Measurements from ENCODE around the gene UBE2E2. TPM values are rescaled to one million over a fixed set of nuclear protein-coding genes. Genes with fewer than 3 reads are reported as not detected.

Gene UBE2E2
- total RNA-seq, 1 experiment from 2014 or later: 12.2 TPM

DNA sequence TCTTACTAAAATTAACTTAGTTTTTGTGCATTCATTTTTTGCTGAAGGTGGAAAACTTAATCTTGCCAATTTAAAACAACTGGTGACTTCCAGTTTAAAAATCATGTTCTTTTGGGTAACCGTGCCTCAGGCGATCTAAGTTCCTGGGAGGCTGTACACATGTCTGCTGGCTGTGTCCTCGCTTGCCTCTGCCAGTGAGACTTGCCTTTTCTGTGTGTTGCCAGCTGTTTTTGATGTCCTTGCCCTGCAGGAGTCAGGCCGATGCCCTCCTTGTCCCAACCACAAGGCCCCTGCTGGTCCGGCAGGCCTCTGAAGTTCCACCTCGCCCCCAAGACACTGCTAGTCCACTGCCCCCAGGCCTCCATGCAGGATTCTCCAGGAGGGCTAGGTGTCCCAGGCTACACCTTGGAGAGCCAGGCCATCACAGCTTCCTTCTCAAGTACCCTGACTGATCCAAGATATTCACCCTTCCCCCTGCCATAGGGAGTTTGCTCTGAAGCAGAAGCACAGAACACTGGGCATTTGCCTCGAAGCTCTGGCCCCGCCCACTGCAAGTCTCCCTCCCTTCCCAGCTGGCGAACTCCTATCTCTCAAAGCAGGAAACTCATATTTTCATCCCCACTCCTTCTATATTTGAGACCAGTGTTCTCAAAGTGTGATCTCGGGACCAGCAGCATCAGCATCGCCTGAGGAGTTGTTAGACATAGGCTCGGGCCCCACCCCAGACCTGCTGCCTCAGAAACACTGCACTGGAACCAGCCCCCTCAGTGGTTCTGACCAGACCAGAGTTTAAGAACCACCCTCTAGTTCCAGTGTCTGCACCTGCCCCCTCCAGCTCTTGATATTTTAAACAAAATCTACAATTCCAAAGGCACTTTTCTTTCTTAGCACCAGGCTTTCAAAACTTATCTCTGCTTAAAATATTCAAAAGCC lies 416.8 kb downstream of the UBE2E2 start:
- no peak for DNase-seq (ENCODE audit: low read depth)

DNA sequence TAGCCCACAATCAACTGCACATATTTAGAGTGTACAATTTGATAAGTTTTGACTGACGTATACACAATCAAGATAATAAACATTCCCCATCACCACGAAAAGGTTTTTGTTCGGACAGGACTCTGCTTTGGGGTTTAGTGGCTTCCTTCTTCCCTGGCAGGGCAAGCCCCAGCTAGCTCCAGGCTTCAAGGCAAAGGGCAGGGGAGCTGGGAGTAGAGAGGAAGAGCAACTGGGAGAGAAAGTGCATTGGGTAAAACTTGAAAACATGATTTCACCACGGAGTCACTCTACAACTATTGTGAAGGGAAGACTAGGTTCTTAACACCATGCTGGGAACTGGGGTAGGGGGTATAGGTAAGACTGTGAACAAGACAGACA lies 417.5 kb downstream of the UBE2E2 start:
- no peak for DNase-seq (ENCODE audit: low read depth)

DNA sequence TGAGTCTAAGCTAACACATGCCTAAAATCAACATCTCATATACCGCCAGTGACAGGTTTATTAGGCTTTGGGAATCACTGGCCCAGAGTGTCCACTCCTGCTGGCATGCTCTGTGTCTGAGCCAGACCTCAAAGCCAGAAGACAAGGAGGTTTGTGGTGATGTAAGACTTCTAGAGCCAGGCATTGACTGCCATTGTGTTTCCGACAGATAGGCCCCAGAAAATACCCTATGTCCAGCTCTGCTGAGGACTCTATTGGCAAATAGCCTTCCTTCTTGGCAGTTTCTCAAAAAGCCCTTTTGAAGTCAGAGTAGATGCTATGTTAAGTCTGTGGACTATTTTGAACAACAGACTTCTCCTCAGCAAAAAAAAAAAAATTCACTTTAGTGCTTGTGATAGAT lies 420.7 kb downstream of the UBE2E2 start:
- no peak for DNase-seq (ENCODE audit: low read depth)

DNA sequence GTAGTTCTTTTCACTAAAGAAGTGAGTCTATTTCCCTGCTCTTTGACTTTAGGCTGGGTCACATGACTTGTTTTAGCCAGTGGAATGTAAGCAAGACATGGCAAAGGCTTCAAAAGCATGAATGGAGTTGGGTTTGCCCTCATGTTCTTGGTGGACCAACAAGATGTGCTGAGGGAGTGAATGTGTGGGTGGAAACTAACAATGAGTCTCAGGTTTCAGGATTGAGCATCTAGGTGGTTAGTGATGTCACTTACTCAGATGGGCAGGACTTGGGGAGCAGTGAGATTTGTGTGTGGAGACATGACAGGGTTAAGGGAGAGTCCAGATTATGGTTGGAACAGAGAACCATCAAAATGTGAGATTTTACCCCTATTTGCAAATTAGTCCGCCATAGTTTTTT lies 421.2 kb downstream of the UBE2E2 start:
- no peak for DNase-seq (ENCODE audit: low read depth)

DNA sequence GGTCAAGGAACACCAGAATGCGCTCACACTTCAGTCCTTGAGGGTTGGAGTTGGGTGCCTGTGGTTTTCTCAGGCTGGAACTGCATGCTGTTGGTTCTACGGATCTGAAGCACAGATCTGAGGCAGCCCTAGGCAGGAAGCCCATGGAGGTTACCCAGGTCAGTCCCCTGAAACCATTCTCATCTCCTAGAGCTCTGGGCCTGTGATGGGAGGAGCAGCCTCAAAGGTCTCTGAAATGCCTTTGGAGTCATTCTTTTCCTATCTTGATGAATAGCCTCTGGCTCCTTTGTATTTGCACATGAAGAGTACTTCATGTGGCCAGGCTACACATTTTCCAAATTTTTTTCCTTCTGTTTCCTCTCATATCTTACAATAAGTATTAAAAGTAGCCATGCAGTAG lies 423.3 kb downstream of the UBE2E2 start:
- no peak for DNase-seq (ENCODE audit: low read depth)

DNA sequence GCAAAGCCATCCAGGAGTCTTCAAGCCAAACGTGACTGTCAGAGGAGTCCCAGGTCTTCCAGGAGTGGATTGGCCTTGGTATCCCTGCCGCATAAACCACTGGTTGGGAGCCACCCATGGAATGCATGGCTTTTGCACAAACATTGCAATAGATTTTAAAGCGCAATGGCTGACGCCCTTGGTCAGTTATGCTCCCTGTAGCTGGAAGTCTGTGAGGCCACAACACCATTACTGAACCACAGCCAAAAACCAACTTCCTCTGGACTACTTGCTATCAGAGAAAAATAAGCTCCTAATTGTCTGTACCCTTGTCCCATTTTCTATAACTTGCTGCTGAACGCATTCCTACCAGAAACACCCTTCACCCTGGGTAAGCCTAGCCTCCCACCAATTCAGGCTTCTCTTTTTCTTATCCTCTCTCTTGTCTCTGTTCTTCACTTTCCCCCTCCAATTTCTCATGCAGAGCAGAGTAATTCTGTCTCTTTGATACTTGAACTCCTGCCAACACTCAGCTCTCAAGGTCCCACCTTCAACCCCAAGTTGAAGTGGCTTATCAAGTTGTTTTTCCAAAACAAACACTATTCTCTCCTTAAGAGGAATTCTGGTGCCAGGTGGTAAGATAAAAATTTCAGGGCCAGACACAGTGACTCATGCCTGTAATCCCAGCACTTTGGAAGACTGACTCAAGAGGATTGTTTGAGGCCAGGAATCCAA lies 426.2 kb downstream of the UBE2E2 start:
- DNase-seq (ENCODE audit: low read depth): peak; percentile 72

DNA sequence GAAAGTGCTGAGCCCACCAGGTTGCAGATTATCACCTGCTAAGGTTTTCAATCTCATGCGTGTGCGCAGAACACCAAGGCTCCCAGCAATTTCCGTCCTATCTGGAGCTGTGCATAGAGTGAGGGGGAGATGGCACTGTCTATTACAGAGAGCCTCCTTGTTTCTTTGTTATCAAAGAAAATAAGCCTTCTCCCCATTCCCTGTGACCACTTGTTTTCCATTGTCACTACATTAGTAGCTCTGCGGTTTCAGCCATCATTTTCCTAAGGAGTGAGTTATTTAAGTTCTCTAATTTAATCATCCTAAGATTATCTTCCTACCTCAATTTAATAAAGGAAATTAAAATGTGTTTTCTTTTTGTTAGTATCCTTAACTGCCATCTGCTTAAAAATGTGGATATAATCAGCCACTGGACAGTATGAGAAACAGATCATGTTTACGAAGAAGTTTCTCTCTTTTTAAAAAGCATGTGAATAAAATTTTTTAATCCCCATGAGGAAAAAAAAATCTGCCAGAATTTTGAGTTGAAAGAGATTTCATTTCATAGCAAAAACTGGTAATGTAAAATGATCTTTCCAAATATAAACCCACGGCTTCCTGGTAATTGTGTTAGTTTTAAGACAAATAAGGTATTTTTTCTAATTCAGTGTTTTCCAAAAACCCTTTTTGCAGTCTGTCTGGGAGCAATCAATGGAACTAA lies 430.3 kb downstream of the UBE2E2 start:
- DNase-seq (ENCODE audit: low read depth): no peak

DNA sequence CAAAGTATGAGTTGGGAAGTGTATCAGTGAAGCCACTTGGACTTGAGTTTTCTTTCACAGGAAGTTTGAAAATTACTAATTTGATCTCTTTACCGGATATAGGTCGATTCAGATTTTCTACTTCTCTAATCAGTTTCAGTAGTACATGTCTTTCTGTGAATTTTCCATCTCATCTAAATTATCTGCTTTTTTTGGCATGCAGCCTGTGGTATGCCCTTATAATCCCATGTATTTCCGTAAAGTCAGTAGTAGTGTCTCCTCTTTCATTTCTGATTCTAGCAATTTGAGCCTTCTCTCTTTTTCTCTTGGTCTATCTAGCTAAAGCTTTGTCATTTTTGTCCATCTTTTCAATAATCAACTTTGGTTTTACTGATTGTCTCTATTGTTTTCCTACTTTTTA lies 434.2 kb downstream of the UBE2E2 start:
- DNase-seq (ENCODE audit: low read depth): no peak

DNA sequence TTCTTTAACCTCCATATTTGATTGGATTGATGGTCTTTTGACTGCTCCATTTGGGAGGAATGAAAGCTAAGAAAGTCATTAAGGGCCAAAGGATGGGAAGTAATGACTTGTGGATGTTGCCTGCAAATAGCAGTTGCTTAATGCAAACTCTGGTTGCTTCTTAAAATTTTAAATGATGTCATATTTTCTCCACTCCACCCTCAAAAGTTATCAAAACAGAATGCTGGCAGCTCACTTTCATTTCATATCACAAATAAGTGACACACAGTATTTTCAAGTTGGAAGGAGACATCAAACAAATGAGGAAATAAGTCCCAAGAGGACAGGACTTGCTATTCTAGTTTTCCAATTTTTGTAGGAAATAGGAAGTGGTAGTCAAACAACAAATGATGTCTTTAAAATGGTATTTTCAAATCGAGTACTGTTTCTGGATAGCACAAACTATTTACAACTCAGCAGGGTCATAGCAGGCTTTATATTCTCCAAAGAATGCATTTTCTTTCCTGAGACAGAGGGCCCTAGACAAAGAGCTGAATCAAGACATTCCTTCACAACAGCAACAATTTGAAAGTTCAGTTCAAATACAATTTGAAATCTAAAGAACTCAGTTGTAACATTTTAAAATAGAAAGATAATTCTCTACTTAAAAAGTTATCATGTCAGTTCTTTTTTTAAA lies 437.5 kb downstream of the UBE2E2 start:
- DNase-seq (ENCODE audit: low read depth): no peak
